HepG2 (cell line): ENCODE results near the gene PSMD12. TPM values are rescaled to one million over a fixed set of nuclear protein-coding genes. Genes with fewer than 3 reads are reported as not detected.

ENCODE experiments used
- ATAC-seq: fragments of 200-7000 bp; cut with Tn5 transposase; 3 replicates; pipeline ENCODE4 v1.9.1; 2020; ENCODE audit warnings: mild to moderate bottlenecking, moderate library complexity
- BruUV-seq: library from RNA; stranded (reverse); fragments of 400-500 nt; replicated peaks from 2 replicates; lab custom pipeline; 2021; lab: Mats Ljungman, UMichigan
- CTCF ChIA-PET: fragments of 300-600 bp; formaldehyde crosslinking; extraction: SDS; loops from one replicate; lab custom pipeline; 2021; ENCODE audit warnings: low total read pairs, inconsistent platforms, low intra/inter-chr PET ratio; lab: Yijun Ruan, JAX
- POLR2A ChIA-PET: fragments of 350-600 bp; sonication (Branson Sonifier 250); formaldehyde crosslinking; loops from one replicate; lab custom pipeline; 2020; ENCODE audit warnings: antibody characterized with exemption, inconsistent platforms; lab: Yijun Ruan, JAX
- DNase-seq: peaks from one replicate; pipeline ENCODE4 v3.0.0-alpha.2; 2015; ENCODE audit warnings: low spot score
- FAIRE-seq: peaks from 3 replicates; lab custom pipeline; 2011; peaks lifted over from hg19 to GRCh38; lab: Jason Lieb, UNC
- H2AFZ ChIP-seq: one replicate; pipeline ENCODE4 v1.6.1; 2011; ENCODE audit warnings: low read length, inconsistent platforms
- H3K27ac ChIP-seq: fragments of 300-600 bp; 3 replicates; pipeline ENCODE4 v1.8.0; 2011; ENCODE audit warnings: mixed run types, mild to moderate bottlenecking, mixed read lengths, low read length, inconsistent platforms; ENCODE audit not compliant: insufficient read depth; ENCODE audit errors: extremely low read length
- H3K27me3 ChIP-seq, 2 experiments: fragments of 200-600 bp in 1 of 2; 2 replicates in 1 of 2; 3 replicates in 1 of 2; pipeline versions ENCODE4 v1.6.0 to v1.8.0; 2011; ENCODE audit warnings: low read length in 2 of 2, mild to moderate bottlenecking in 2 of 2, moderate library complexity in 2 of 2, inconsistent platforms in 1 of 2; ENCODE audit not compliant: insufficient read depth in 2 of 2, control insufficient read depth in 1 of 2
- H3K36me3 ChIP-seq, 2 experiments: fragments of 200-600 bp in 1 of 2; replicated peaks in 1 of 2; 2 replicates in 1 of 2; 3 replicates in 1 of 2; pipeline versions ENCODE4 v1.5.1 to v1.8.0; 2011; ENCODE audit warnings: low read length in 2 of 2, inconsistent platforms in 1 of 2; ENCODE audit not compliant: insufficient read depth in 2 of 2, control insufficient read depth in 1 of 2
- H3K4me1 ChIP-seq: 2 replicates; pipeline ENCODE4 v1.5.1; 2012; ENCODE audit warnings: low read length, inconsistent platforms; ENCODE audit not compliant: insufficient read depth
- H3K4me2 ChIP-seq: 2 replicates; pipeline ENCODE4 v1.6.0; 2011; ENCODE audit warnings: low read depth, low read length, inconsistent platforms
- H3K4me3 ChIP-seq, 3 experiments: fragments of 200-600 bp in 1 of 3; sonication (generic), shearing (Covaris generic) in 1 of 3; replicated peaks in 1 of 3; 2 replicates each; pipeline ENCODE4 v1.5.1; 2011 to 2016; ENCODE audit warnings: low read length in 3 of 3, inconsistent platforms in 2 of 3, low read depth in 2 of 3, mild to moderate bottlenecking in 2 of 3, control low read depth in 1 of 3, mixed read lengths in 1 of 3; ENCODE audit not compliant: insufficient read depth in 1 of 3
- H3K79me2 ChIP-seq: one replicate; pipeline ENCODE4 v1.6.1; 2011; ENCODE audit warnings: low read length, inconsistent platforms; ENCODE audit not compliant: insufficient read depth
- H3K9ac ChIP-seq: 2 replicates; pipeline ENCODE4 v1.6.0; 2011; ENCODE audit warnings: mild to moderate bottlenecking, low read depth, low read length, inconsistent platforms; ENCODE audit not compliant: insufficient read depth
- H3K9me3 ChIP-seq: 2 replicates; pipeline ENCODE4 v1.5.1; 2012; ENCODE audit warnings: mild to moderate bottlenecking, low read length
- H4K20me1 ChIP-seq: 2 replicates; pipeline ENCODE4 v1.6.0; 2011; ENCODE audit warnings: inconsistent platforms, mild to moderate bottlenecking, low read length, moderate library complexity; ENCODE audit not compliant: insufficient read depth
- CHD2 ChIP-seq: IDR thresholded peaks from 2 replicates; pipeline ENCODE4 v1.6.1; 2011; ENCODE audit warnings: low read depth, low read length, improper control_type of control experiment
- EP300 ChIP-seq, 3 experiments: sonication (generic) in 1 of 3; formaldehyde crosslinking in 1 of 3; IDR thresholded peaks; 2 replicates each; pipeline versions ENCODE4 v1.5.1 to v1.6.1; 2011 to 2020; ENCODE audit warnings: low read depth in 2 of 3, low read length in 2 of 3, borderline replicate concordance in 1 of 3, improper control_type of control experiment in 1 of 3, mild to moderate bottlenecking in 1 of 3, missing genetic modification reagents in 1 of 3, moderate library complexity in 1 of 3
- FOXC1 ChIP-seq: sonication (generic); formaldehyde crosslinking; IDR thresholded peaks from 2 replicates; pipeline ENCODE4 v1.8.0; 2022; ENCODE audit warnings: mild to moderate bottlenecking, missing genetic modification reagents, borderline replicate concordance
- HNRNPH1 ChIP-seq: fragments of 200-400 bp; formaldehyde crosslinking; optimal IDR thresholded peaks from 2 replicates; pipeline ENCODE3; 2017; ENCODE audit warnings: mild to moderate bottlenecking, low read depth, low read length
- JUND ChIP-seq: sonication (generic); formaldehyde crosslinking; IDR thresholded peaks from 2 replicates; pipeline ENCODE4 v1.8.0; 2022; ENCODE audit warnings: mild to moderate bottlenecking, missing genetic modification reagents
- MLLT10 ChIP-seq: sonication (generic); formaldehyde crosslinking; IDR thresholded peaks from 2 replicates; pipeline ENCODE4 v1.4.0; 2020; ENCODE audit warnings: missing genetic modification reagents
- PAWR ChIP-seq: sonication (generic); formaldehyde crosslinking; IDR thresholded peaks from 2 replicates; pipeline ENCODE4 v1.4.0; 2020; ENCODE audit warnings: missing genetic modification reagents, mild to moderate bottlenecking, borderline replicate concordance
- PCBP1 ChIP-seq: fragments of 200-400 bp; formaldehyde crosslinking; IDR thresholded peaks from 2 replicates; pipeline ENCODE4 v1.6.1; 2017; ENCODE audit warnings: mild to moderate bottlenecking, low read depth, low read length, borderline replicate concordance
- ZC3H4 ChIP-seq: sonication (generic); formaldehyde crosslinking; IDR thresholded peaks from 2 replicates; pipeline ENCODE4 v1.4.0; 2020; ENCODE audit warnings: missing genetic modification reagents, borderline replicate concordance
- ZNF317 ChIP-seq: sonication (generic); formaldehyde crosslinking; IDR thresholded peaks from 2 replicates; pipeline ENCODE4 v1.5.0; 2020; ENCODE audit warnings: mild to moderate bottlenecking, missing genetic modification reagents
- ZNF383 ChIP-seq: sonication (generic); formaldehyde crosslinking; IDR thresholded peaks from 2 replicates; pipeline ENCODE4 v1.4.0; 2020; ENCODE audit warnings: missing genetic modification reagents, mild to moderate bottlenecking, borderline replicate concordance
- ZNF607 ChIP-seq: sonication (generic); formaldehyde crosslinking; IDR thresholded peaks from 2 replicates; pipeline ENCODE4 v1.5.1; 2020; ENCODE audit warnings: missing genetic modification reagents, mild to moderate bottlenecking, borderline replicate concordance
- ZNF737 ChIP-seq: sonication (generic); formaldehyde crosslinking; IDR thresholded peaks from 2 replicates; pipeline ENCODE4 v1.5.0; 2020; ENCODE audit warnings: missing genetic modification reagents, mild to moderate bottlenecking, borderline replicate concordance
- WGBS: methylation state at CpG from one replicate; pipeline ENCODE4 v1.1.6; 2017; ENCODE audit warnings: low lambda C conversion rate; 5-methylcytosine and 5-hydroxymethylcytosine counted together
- in situ Hi-C: cut with HindIII; loops from 2 replicates; pipeline ENCODE4 v1.10.0; 2017; ENCODE audit warnings: low pct_unique_long_range_greater_than_20kb; ENCODE audit not compliant: extremely low pct_ligation_motif_present
- intact Hi-C: fragments of 100-400 bp; cut with micrococcal nuclease; formaldehyde crosslinking; loops from one replicate; pipeline ENCODE4 v1.10.0; 2022; ENCODE audit not compliant: unreplicated experiment
- polyA plus RNA-seq, 8 experiments: library from polyadenylated mRNA; depleted of rRNA in 3 of 8; stranded (reverse) in 7 of 8; unstranded in 1 of 8; fragments of >200 nt; fragmentation: Illumina TruSeq in 4 of 8; extraction: Trizol in 4 of 8; gene quantifications; 2 replicates each; pipeline versions ENCODE4 v1.2.1 to v1.2.3, GENCODE V29; 2011 to 2016; ENCODE audit warnings: low read depth in 4 of 8, missing spikeins in 1 of 8, mixed read lengths in 1 of 8; ENCODE audit not compliant: insufficient read depth in 1 of 8
- total RNA-seq, 5 experiments: library from RNA; depleted of rRNA; stranded (reverse); fragments of >200 nt; fragmentation: Illumina TruSeq; extraction: Trizol; gene quantifications; 2 replicates each; pipeline ENCODE4 v1.2.3, GENCODE V29; 2016; ENCODE audit warnings: low read depth in 1 of 5
- TF ChIP-seq, protein P1 (sequence below), 2 experiments: sonication (generic) in 1 of 2; formaldehyde crosslinking in 1 of 2; IDR thresholded peaks; 2 replicates each; pipeline versions ENCODE4 v1.5.1 to v1.6.1; 2011 to 2020; ENCODE audit warnings: borderline replicate concordance in 1 of 2, low read depth in 1 of 2, low read length in 1 of 2, mild to moderate bottlenecking in 1 of 2, missing genetic modification reagents in 1 of 2, moderate library complexity in 1 of 2
- TF ChIP-seq, protein P2 (sequence below): sonication (generic); formaldehyde crosslinking; IDR thresholded peaks from 2 replicates; pipeline ENCODE4 v1.8.0; 2022; ENCODE audit warnings: missing genetic modification reagents, mild to moderate bottlenecking, inconsistent platforms, borderline replicate concordance
- TF ChIP-seq, protein P3 (sequence below): sonication (generic); formaldehyde crosslinking; IDR thresholded peaks from 2 replicates; pipeline ENCODE4 v1.5.0; 2020; ENCODE audit warnings: mild to moderate bottlenecking, missing genetic modification reagents

The PSMD12 gene
- total and polyA plus RNA-seq, 2 of the 13 experiments (the other 11 are each of a cell fraction or from before 2014, with no cell fraction given) = 27.4 to 71.7 TPM

DNA sequence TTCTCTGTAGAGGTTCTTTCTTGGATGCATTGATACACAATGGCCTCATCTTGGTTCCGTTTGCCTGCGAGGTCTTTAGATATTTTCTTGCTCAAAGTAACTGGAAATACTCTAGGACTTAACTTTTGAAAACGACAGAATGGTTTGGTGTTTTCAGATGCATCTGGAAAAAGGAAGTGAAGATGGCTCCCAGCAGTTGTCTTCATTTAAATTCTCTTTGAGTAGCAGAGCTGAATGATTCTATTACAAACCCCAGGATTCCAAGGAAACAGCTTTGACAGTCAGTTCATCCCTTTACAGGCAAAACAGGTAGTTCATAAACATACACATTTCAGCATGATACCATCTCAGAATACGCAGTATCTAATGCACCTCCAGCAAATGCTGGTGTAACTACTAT, 54.8 kb downstream of the PSMD12 start (continued):
- TF ChIP-seq HNRNPH1 (no peak), ZNF317 (CRISPR knock-in tag) (no peak), EP300 (IDR thresholded peaks at IDR 0.05; ENCODE audit: low read depth in 2 of 2, low read length in 2 of 2) (no peak), EP300 (CRISPR knock-in tag; IDR thresholded peaks at IDR 0.05; ENCODE audit: borderline replicate concordance) (no peak)

DNA sequence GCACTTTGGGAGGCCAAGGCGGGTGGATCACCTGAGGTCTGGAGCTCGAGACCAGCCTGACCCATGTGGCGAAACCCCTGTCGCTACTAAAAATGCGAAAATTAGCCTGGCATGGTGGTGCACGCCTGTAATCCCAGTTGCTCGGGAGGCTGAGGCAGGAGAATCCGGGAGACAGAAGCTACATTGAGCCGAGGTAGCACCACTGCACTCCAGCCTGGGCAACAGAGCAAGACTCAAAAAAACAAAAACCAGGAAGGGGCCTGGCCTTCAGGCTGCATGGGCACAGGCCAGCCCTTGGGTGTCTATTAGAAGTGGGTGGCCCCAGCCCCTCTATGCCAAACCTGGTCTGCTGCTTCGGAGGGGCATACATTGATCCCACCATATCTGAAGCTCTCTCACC, 56.0 kb downstream of the PSMD12 start:
- no peak for FAIRE-seq
- ChIA-PET CTCF (no interaction called here), POLR2A (no interaction called here)
- H3K4me3 ChIP-seq = no peak overlapping the region
- H3K9ac ChIP-seq = no peak overlapping the region
- H3K27ac ChIP-seq = no peak overlapping the region
- H3K4me1 ChIP-seq = no peaks in the 10 kb centered on the region
- H3K27me3 ChIP-seq = no peaks in the 10 kb centered on the region; a peak in 2 of 5 replicates
- no peaks in the 10 kb centered on the region for H3K36me3 ChIP-seq
- no peaks in the 10 kb centered on the region for H3K79me2 ChIP-seq
- no peaks in the 10 kb centered on the region for H4K20me1 ChIP-seq
- DNase-seq = no peak
- ATAC-seq = no peak
- 50% methylated on average over 10 of the region's 10 CpGs for WGBS
- in situ Hi-C loops (no loop called here), intact Hi-C loops (no loop called here)
- BruUV-seq = no TSS peak
- no peak overlapping the region for H2AFZ ChIP-seq
- H3K4me2 ChIP-seq = no peak overlapping the region
- H3K9me3 ChIP-seq = no peaks in the 10 kb centered on the region
- TF ChIP-seq, protein P1, sequence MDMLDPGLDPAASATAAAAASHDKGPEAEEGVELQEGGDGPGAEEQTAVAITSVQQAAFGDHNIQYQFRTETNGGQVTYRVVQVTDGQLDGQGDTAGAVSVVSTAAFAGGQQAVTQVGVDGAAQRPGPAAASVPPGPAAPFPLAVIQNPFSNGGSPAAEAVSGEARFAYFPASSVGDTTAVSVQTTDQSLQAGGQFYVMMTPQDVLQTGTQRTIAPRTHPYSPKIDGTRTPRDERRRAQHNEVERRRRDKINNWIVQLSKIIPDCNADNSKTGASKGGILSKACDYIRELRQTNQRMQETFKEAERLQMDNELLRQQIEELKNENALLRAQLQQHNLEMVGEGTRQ (IDR thresholded peaks at IDR 0.05; ENCODE audit: low read depth, low read length) = no peak
- TF ChIP-seq, protein P1 (CRISPR knock-in tag; IDR thresholded peaks at IDR 0.05; ENCODE audit: borderline replicate concordance) = no peak
- TF ChIP-seq FOXC1 = no peak
- TF ChIP-seq JUND (CRISPR knock-in tag) = no peak
- TF ChIP-seq, protein P2, sequence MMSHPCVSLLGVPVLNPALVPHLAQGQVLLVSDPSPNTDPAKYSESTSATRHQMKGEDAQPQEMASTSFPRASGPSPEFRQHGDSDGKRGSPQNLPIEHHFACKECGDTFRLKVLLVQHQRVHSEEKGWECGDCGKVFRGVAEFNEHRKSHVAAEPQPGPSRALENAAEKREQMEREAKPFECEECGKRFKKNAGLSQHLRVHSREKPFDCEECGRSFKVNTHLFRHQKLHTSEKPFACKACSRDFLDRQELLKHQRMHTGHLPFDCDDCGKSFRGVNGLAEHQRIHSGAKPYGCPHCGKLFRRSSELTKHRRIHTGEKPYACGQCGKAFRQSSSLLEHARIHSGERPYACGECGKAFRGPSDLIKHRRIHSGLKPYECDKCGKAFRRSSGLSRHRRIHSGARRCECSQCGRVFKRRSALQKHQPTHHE (CRISPR knock-in tag) = no peak
- TF ChIP-seq PAWR (CRISPR knock-in tag) = no peak
- TF ChIP-seq, protein P3, sequence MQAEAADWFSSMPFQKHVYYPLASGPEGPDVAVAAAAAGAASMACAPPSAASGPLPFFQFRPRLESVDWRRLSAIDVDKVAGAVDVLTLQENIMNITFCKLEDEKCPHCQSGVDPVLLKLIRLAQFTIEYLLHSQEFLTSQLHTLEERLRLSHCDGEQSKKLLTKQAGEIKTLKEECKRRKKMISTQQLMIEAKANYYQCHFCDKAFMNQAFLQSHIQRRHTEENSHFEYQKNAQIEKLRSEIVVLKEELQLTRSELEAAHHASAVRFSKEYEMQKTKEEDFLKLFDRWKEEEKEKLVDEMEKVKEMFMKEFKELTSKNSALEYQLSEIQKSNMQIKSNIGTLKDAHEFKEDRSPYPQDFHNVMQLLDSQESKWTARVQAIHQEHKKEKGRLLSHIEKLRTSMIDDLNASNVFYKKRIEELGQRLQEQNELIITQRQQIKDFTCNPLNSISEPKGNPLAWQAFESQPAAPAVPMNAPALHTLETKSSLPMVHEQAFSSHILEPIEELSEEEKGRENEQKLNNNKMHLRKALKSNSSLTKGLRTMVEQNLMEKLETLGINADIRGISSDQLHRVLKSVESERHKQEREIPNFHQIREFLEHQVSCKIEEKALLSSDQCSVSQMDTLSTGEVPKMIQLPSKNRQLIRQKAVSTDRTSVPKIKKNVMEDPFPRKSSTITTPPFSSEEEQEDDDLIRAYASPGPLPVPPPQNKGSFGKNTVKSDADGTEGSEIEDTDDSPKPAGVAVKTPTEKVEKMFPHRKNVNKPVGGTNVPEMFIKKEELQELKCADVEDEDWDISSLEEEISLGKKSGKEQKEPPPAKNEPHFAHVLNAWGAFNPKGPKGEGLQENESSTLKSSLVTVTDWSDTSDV (CRISPR knock-in tag) = no peak
- TF ChIP-seq ZC3H4 (CRISPR knock-in tag) = no peak
- TF ChIP-seq ZNF383 (CRISPR knock-in tag) = no peak
- no peak for TF ChIP-seq PCBP1
- TF ChIP-seq MLLT10 = no peak
- TF ChIP-seq ZNF607 = no peak
- no peak for TF ChIP-seq CHD2
- TF ChIP-seq ZNF737 = no peak
